K562 (cell line): ENCODE measurements around the gene PHF12. TPM values are rescaled to one million over a fixed set of nuclear protein-coding genes. Genes with fewer than 3 reads are reported as not detected.

Source experiments
- ATAC-seq: fragments of 200-7000 bp; cut with Tn5 transposase; 3 replicates; pipeline ENCODE4 v1.9.1; 2020; ENCODE audit warnings: moderate library complexity
- BruUV-seq: library from RNA; stranded (reverse); fragments of 400-500 nt; replicated peaks from 2 replicates; lab custom pipeline; 2021; lab: Mats Ljungman, UMichigan
- CTCF ChIA-PET: fragments of 300-600 bp; formaldehyde crosslinking; extraction: SDS; loops from one replicate; lab custom pipeline; 2021; ENCODE audit warnings: low intra/inter-chr PET ratio; lab: Yijun Ruan, JAX
- POLR2A ChIA-PET: fragments of 300-600, 350-650 bp; sonication (Branson Sonifier 250); formaldehyde crosslinking; extraction: SDS; loops from one replicate; lab custom pipeline; 2021; ENCODE audit warnings: antibody characterized with exemption, inconsistent platforms; lab: Yijun Ruan, JAX
- DNase-seq, 4 experiments: peaks; one replicate each; pipeline versions ENCODE4 v3.0.0 to v3.0.0-alpha.2; 2011 to 2018; ENCODE audit warnings: low spot score in 3 of 4, mixed read lengths in 3 of 4; ENCODE audit errors: extremely low read depth in 1 of 4
- FAIRE-seq: peaks from 2 replicates; lab custom pipeline; 2011; peaks lifted over from hg19 to GRCh38; lab: Jason Lieb, UNC
- H2AFZ ChIP-seq: 2 replicates; pipeline ENCODE4 v1.6.0; 2011; ENCODE audit warnings: low read depth, low read length, control low read depth, inconsistent platforms
- H3K27ac ChIP-seq: fragments of 200-600 bp; 3 replicates; pipeline ENCODE4 v1.8.0; 2011; ENCODE audit warnings: low read depth, mild to moderate bottlenecking, control low read depth, inconsistent platforms, low read length, moderate library complexity, mixed read lengths; ENCODE audit errors: extremely low read depth
- H3K27me3 ChIP-seq, 2 experiments: fragments of 300-600 bp in 1 of 2; 2 replicates in 1 of 2; 3 replicates in 1 of 2; pipeline versions ENCODE4 v1.6.0 to v1.8.0; 2011; ENCODE audit warnings: inconsistent platforms in 2 of 2, low read length in 2 of 2, mild to moderate bottlenecking in 1 of 2, mixed read lengths in 1 of 2, moderate library complexity in 1 of 2; ENCODE audit not compliant: control insufficient read depth in 2 of 2, insufficient read depth in 2 of 2
- H3K36me3 ChIP-seq: fragments of 300-600 bp; 3 replicates; pipeline ENCODE4 v1.8.0; 2011; ENCODE audit warnings: mild to moderate bottlenecking, low read length, inconsistent platforms; ENCODE audit not compliant: control insufficient read depth, insufficient read depth
- H3K4me1 ChIP-seq, 2 experiments: fragments of 200-600 bp in 1 of 2; replicated peaks in 1 of 2; 2 replicates in 1 of 2; 3 replicates in 1 of 2; pipeline versions ENCODE4 v1.5.1 to v1.8.0; 2011; ENCODE audit warnings: inconsistent platforms in 2 of 2, low read length in 2 of 2, mild to moderate bottlenecking in 1 of 2, mixed read lengths in 1 of 2, moderate library complexity in 1 of 2; ENCODE audit not compliant: control insufficient read depth in 2 of 2, insufficient read depth in 2 of 2
- H3K4me2 ChIP-seq: 2 replicates; pipeline ENCODE4 v1.6.1; 2011; ENCODE audit warnings: low read length, control low read depth, inconsistent platforms, mixed read lengths; ENCODE audit not compliant: insufficient read depth
- H3K4me3 ChIP-seq: fragments of 200-600 bp; sonication (generic), shearing (Covaris generic); 2 replicates; pipeline ENCODE4 v1.5.1; 2016; ENCODE audit warnings: control low read depth, inconsistent platforms
- H3K79me2 ChIP-seq: fragments of 200-600 bp; 3 replicates; pipeline ENCODE4 v1.8.0; 2011; ENCODE audit warnings: low read length, inconsistent platforms; ENCODE audit not compliant: control insufficient read depth, insufficient read depth
- H3K9ac ChIP-seq, 2 experiments: 2 replicates each; pipeline versions ENCODE4 v1.6.0 to v1.6.1; 2011; ENCODE audit warnings: low read depth in 2 of 2, low read length in 2 of 2, control low read depth in 1 of 2, inconsistent platforms in 1 of 2, mild to moderate bottlenecking in 1 of 2, mixed read lengths in 1 of 2; ENCODE audit not compliant: insufficient read depth in 1 of 2
- H3K9me1 ChIP-seq: one replicate; pipeline ENCODE4 v1.6.0; 2011; ENCODE audit warnings: inconsistent platforms, mild to moderate bottlenecking, low read length, moderate library complexity; ENCODE audit not compliant: control insufficient read depth, insufficient read depth
- H3K9me3 ChIP-seq: replicated peaks from 2 replicates; pipeline ENCODE4 v1.5.1; 2011; ENCODE audit warnings: low read depth, low read length, inconsistent platforms; ENCODE audit not compliant: control insufficient read depth, insufficient read depth
- H4K20me1 ChIP-seq: replicated peaks from 2 replicates; pipeline ENCODE4 v1.6.1; 2011; ENCODE audit warnings: low read length, inconsistent platforms, mixed read lengths; ENCODE audit not compliant: control insufficient read depth, insufficient read depth
- BRD9 ChIP-seq: fragments of 450-650 bp; IDR thresholded peaks from 2 replicates; pipeline ENCODE4 v1.6.1; 2018; ENCODE audit warnings: low read depth; ENCODE audit not compliant: partially characterized antibody
- CEBPB ChIP-seq: fragments of 450-650 bp; IDR thresholded peaks from 2 replicates; pipeline ENCODE4 v1.6.1; 2016; ENCODE audit warnings: missing genetic modification characterization, missing compliant biosample characterization
- TGIF2 ChIP-seq: sonication (generic); formaldehyde crosslinking; IDR thresholded peaks from 2 replicates; pipeline ENCODE4 v1.8.1; 2022; ENCODE audit warnings: mild to moderate bottlenecking, missing genetic modification reagents, moderate library complexity
- ZC3H11A ChIP-seq: IDR thresholded peaks from 2 replicates; pipeline ENCODE4 v1.6.1; 2012; ENCODE audit warnings: low read depth, low read length, improper control_type of control experiment
- ZFP1 ChIP-seq: fragments of 450-650 bp; formaldehyde crosslinking; IDR thresholded peaks from 2 replicates; pipeline ENCODE4 v1.4.0; 2020; ENCODE audit warnings: mild to moderate bottlenecking, mixed read lengths
- ZNF785 ChIP-seq: fragments of 250-450 bp; sonication (Bioruptor Pico); IDR thresholded peaks from 2 replicates; pipeline ENCODE4 v1.4.0; 2020; ENCODE audit warnings: mild to moderate bottlenecking
- WGBS: fragments of 100-300 bp; shearing (Covaris generic); methylation state at CpG from one replicate; pipeline ENCODE4 v1.1.6; 2016; ENCODE audit warnings: low coverage, mixed read lengths; ENCODE audit not compliant: insufficient coverage; ENCODE audit errors: missing lambda C conversion rate; 5-methylcytosine and 5-hydroxymethylcytosine counted together
- in situ Hi-C: fragments of 300-500 bp; cut with MboI; formaldehyde crosslinking; loops from 4 replicates; pipeline ENCODE4 v1.15.0; 2018; ENCODE audit warnings: inconsistent platforms, mixed read lengths
- intact Hi-C: fragments of 100-400 bp; cut with micrococcal nuclease; formaldehyde crosslinking; loops from 2 replicates; pipeline ENCODE4 v1.14.2; 2022
- polyA plus RNA-seq, 8 experiments: library from polyadenylated mRNA; depleted of rRNA in 4 of 8; stranded (reverse) in 5 of 8; unstranded in 3 of 8; fragments of >200 nt; fragmentation: Nextera tagmentation in 2 of 8; fragmentation: Illumina TruSeq in 1 of 8; extraction: Ambion mirVana in 2 of 8; extraction: Trizol in 1 of 8; gene quantifications; 2 replicates each; pipeline versions ENCODE4 v1.2.1 to v1.2.3, GENCODE V29; 2011 to 2014; ENCODE audit warnings: inconsistent platforms in 1 of 8, missing spikeins in 1 of 8
- total RNA-seq, 7 experiments: library from RNA; depleted of rRNA in 6 of 7; stranded (reverse); fragments of >200 nt in 6 of 7; fragmentation: Illumina TruSeq in 2 of 7; extraction: Trizol in 2 of 7; gene quantifications; 2 replicates each; pipeline versions ENCODE4 v1.2.1 to v1.2.3, GENCODE V29; 2011 to 2021; ENCODE audit warnings: low replicate concordance in 1 of 7
- TF ChIP-seq, protein P1 (sequence below), 2 experiments: fragments of 450-650 bp in 1 of 2; sonication (generic) in 1 of 2; formaldehyde crosslinking in 1 of 2; IDR thresholded peaks; 2 replicates each; pipeline versions ENCODE4 v1.7.1 to v1.9.0; 2016 to 2022; ENCODE audit warnings: inconsistent platforms in 1 of 2, mild to moderate bottlenecking in 1 of 2, missing genetic modification reagents in 1 of 2
- TF ChIP-seq, protein P2 (sequence below), 3 experiments: fragments of 200-800 bp in 1 of 3; fragments of 250-450 bp in 1 of 3; fragments of 450-650 bp in 1 of 3; sonication (Bioruptor Pico) in 1 of 3; sonication (Bioruptor generic) in 1 of 3; formaldehyde crosslinking in 1 of 3; IDR thresholded peaks; 2 replicates each; pipeline versions ENCODE4 v1.6.1 to v1.8.0; 2016 to 2022; ENCODE audit warnings: mild to moderate bottlenecking in 2 of 3, missing genetic modification characterization in 2 of 3, missing compliant biosample characterization in 1 of 3, moderate library complexity in 1 of 3

Gene PHF12
- total and polyA plus RNA-seq, 9 of the 15 experiments (the other 6 are each of a cell fraction or from before 2014, with no cell fraction given) = 0.82 to 31.3 (median 13.5) TPM

DNA sequence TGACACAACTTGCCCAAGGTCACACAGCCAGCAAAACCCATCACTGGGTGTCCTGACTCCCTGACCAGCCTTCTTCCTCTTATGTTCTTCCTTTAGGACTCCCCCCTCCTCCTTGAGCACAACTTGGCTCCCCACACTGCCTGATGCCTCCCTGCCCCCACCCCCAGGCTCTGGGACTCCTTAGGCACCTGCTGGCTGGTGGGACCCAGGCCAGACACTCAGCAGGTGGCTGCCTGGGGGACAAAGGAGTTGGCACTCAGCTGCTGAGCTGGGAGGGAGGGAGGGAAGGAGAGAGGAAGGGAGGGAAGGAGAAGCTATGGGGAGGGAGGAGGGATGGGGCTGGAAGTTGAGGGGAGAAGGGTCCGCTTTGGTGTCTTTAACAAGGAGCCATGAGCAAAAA lies 46.5 kb upstream of the PHF12 start:
- in situ Hi-C loops = no loop called here
- DNase-seq (no peak), ATAC-seq (no peak), FAIRE-seq (no peak)
- Histone ChIP-seq H3K9me3 (no peaks in the 10 kb centered on the region), H2AFZ (no peak overlapping the region), H3K4me3 (no peak overlapping the region), H3K36me3 (no peaks in the 10 kb centered on the region), H3K9me1 (no peaks in the 10 kb centered on the region), H3K27ac (no peak overlapping the region), H4K20me1 (0 out of 2 replicates have a peak, but pooled peaks cover 8% of the 10 kb centered on the region), H3K4me2 (no peak overlapping the region), H3K9ac (no peak overlapping the region), H3K4me1 (peaks cover 0 to 8% of the 10 kb centered on the region in 2 experiments; a peak in 2 of 5 replicates), H3K27me3 (peaks cover 0 to 41% of the 10 kb centered on the region in 2 experiments; a peak in 4 of 5 replicates), H3K79me2 (no peaks in the 10 kb centered on the region)
- no CpG with 5 or more reads among the region's 1 CpG for whole genome bisulfite sequencing
- POLR2A ChIA-PET = no interaction called here
- intact Hi-C loops = no loop called here
- CTCF ChIA-PET = no interaction called here
- BruUV-seq = no TSS peak
- TF ChIP-seq ZFP1 (CRISPR knock-in tag) (no peak), TGIF2 (CRISPR knock-in tag) (no peak), ZC3H11A (no peak), ZNF785 (CRISPR knock-in tag) (no peak), CEBPB (tag) (no peak), BRD9 (no peak)
- TF ChIP-seq, protein P1, sequence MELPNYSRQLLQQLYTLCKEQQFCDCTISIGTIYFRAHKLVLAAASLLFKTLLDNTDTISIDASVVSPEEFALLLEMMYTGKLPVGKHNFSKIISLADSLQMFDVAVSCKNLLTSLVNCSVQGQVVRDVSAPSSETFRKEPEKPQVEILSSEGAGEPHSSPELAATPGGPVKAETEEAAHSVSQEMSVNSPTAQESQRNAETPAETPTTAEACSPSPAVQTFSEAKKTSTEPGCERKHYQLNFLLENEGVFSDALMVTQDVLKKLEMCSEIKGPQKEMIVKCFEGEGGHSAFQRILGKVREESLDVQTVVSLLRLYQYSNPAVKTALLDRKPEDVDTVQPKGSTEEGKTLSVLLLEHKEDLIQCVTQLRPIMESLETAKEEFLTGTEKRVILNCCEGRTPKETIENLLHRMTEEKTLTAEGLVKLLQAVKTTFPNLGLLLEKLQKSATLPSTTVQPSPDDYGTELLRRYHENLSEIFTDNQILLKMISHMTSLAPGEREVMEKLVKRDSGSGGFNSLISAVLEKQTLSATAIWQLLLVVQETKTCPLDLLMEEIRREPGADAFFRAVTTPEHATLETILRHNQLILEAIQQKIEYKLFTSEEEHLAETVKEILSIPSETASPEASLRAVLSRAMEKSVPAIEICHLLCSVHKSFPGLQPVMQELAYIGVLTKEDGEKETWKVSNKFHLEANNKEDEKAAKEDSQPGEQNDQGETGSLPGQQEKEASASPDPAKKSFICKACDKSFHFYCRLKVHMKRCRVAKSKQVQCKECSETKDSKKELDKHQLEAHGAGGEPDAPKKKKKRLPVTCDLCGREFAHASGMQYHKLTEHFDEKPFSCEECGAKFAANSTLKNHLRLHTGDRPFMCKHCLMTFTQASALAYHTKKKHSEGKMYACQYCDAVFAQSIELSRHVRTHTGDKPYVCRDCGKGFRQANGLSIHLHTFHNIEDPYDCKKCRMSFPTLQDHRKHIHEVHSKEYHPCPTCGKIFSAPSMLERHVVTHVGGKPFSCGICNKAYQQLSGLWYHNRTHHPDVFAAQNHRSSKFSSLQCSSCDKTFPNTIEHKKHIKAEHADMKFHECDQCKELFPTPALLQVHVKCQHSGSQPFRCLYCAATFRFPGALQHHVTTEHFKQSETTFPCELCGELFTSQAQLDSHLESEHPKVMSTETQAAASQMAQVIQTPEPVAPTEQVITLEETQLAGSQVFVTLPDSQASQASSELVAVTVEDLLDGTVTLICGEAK (IDR thresholded peaks at IDR 0.05) = no peak
- TF ChIP-seq, protein P1 (CRISPR knock-in tag; IDR thresholded peaks at IDR 0.05) = no peak
- TF ChIP-seq, protein P2, sequence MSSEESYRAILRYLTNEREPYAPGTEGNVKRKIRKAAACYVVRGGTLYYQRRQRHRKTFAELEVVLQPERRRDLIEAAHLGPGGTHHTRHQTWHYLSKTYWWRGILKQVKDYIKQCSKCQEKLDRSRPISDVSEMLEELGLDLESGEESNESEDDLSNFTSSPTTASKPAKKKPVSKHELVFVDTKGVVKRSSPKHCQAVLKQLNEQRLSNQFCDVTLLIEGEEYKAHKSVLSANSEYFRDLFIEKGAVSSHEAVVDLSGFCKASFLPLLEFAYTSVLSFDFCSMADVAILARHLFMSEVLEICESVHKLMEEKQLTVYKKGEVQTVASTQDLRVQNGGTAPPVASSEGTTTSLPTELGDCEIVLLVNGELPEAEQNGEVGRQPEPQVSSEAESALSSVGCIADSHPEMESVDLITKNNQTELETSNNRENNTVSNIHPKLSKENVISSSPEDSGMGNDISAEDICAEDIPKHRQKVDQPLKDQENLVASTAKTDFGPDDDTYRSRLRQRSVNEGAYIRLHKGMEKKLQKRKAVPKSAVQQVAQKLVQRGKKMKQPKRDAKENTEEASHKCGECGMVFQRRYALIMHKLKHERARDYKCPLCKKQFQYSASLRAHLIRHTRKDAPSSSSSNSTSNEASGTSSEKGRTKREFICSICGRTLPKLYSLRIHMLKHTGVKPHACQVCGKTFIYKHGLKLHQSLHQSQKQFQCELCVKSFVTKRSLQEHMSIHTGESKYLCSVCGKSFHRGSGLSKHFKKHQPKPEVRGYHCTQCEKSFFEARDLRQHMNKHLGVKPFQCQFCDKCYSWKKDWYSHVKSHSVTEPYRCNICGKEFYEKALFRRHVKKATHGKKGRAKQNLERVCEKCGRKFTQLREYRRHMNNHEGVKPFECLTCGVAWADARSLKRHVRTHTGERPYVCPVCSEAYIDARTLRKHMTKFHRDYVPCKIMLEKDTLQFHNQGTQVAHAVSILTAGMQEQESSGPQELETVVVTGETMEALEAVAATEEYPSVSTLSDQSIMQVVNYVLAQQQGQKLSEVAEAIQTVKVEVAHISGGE (CRISPR knock-in tag; IDR thresholded peaks at IDR 0.05) = no peak
